Neural progenitor cell (in vitro differentiated cells): ENCODE measurements around the gene AGXT.

Experiments used
- CTCF ChIP-seq: fragments of 200-600 bp; sonication (generic); IDR thresholded peaks from 2 replicates; pipeline ENCODE4 v1.5.1; 2017; ENCODE audit warnings: antibody characterized with exemption, mild to moderate bottlenecking
- EZH2 ChIP-seq: fragments of 200-600 bp; sonication (generic); IDR thresholded peaks from 2 replicates; pipeline ENCODE4 v1.6.1; 2017; ENCODE audit warnings: antibody characterized with exemption, mild to moderate bottlenecking, moderate library complexity
- EZH2phosphoT487 ChIP-seq: fragments of 200-600 bp; sonication (generic); IDR thresholded peaks from 2 replicates; pipeline ENCODE4 v1.6.1; 2017; ENCODE audit warnings: antibody characterized with exemption

GRCh38 chr2:240887631-240888030, 19.0 kb downstream of the AGXT start:
- TF ChIP-seq CTCF (no peak), EZH2phosphoT487 (no peak), EZH2 (no peak)
